Measurements from ENCODE around the gene CD14.

The CD14 gene

GRCh38 chr5:140600096-140600495 lies 32.9 kb downstream of the CD14 start:
- Histone ChIP-seq H3K27ac (ENCODE audit: low read length, poor library complexity, severe bottlenecking) (no peak overlapping the region), H2AK5ac (ENCODE audit: low read length, severe bottlenecking) (no peak overlapping the region), H4K91ac (ENCODE audit: low read length) (no peak overlapping the region), H3K14ac (ENCODE audit: low read length in 2 of 2) (no peak overlapping the region), H3K4ac (ENCODE audit: low read depth in 1 of 2, low read length in 2 of 2) (no peak overlapping the region), H3K79me1 (replicated peaks; ENCODE audit: low read length, poor library complexity, severe bottlenecking) (no peaks in the 10 kb centered on the region), H3K9ac (ENCODE audit: low read length) (no peak overlapping the region), H2AFZ (ENCODE audit: low read depth, low read length) (no peak overlapping the region), H3K4me3 (ENCODE audit: insufficient read depth in 1 of 2, low read depth in 1 of 2, low read length in 2 of 2) (no peak overlapping the region), H2BK15ac (ENCODE audit: low read depth, poor library complexity, severe bottlenecking) (no peak overlapping the region), H3K9me3 (ENCODE audit: control insufficient read depth, low read length) (no peaks in the 10 kb centered on the region), H3K18ac (ENCODE audit: low read depth in 1 of 2, low read length in 2 of 2) (no peak overlapping the region), H2BK5ac (ENCODE audit: low read depth, low read length, poor library complexity, severe bottlenecking) (no peak overlapping the region), H3K27me3 (ENCODE audit: control insufficient read depth in 1 of 2, insufficient read depth in 1 of 2, low read length in 2 of 2) (peaks cover 0 to 13% of the 10 kb centered on the region in 2 experiments), H3K36me3 (ENCODE audit: control insufficient read depth in 1 of 2, insufficient read depth in 2 of 2, low read depth in 1 of 2, low read length in 2 of 2) (no peaks in the 10 kb centered on the region), H2BK120ac (ENCODE audit: low read depth, low read length) (no peak overlapping the region), H2BK12ac (ENCODE audit: low read length in 2 of 2) (no peak overlapping the region), H4K8ac (ENCODE audit: low read length) (no peak overlapping the region), H3K23ac (ENCODE audit: low read length in 2 of 2) (no peak overlapping the region), H3K4me1 (ENCODE audit: control insufficient read depth, insufficient read depth, low read depth, low read length) (no peaks in the 10 kb centered on the region), H3K4me2 (ENCODE audit: low read length, poor library complexity, severe bottlenecking) (no peak overlapping the region)
- no peak for DNase-seq

DNA sequence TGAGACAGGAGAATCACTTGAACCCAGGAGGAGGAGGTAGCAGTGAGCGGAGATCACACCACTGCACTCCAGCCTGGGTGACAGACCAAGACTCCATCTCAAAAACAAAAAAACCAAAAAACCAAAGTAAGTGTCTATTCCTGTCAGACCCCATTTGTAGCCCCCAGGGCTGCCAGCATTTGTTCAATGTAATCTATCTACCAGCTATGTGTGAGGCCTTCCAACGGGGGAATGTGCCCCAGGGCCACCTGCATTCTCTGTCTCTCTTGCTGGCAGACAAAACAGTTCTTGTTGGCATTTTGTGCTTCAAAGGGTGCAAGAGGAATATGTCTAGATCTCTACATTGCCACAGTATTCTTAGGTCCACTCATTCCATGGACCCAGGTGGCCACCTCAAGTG lies 34.1 kb downstream of the CD14 start:
- no peak overlapping the region for H3K14ac ChIP-seq (ENCODE audit: low read length in 2 of 2)

GRCh38 chr5:140596321-140596741 lies 36.6 kb downstream of the CD14 start:
- 66% methylated on average over 1 of the region's 1 CpG for WGBS
- no peak overlapping the region for H3K27ac ChIP-seq (ENCODE audit: low read length, poor library complexity, severe bottlenecking)
- H3K23ac ChIP-seq (ENCODE audit: low read length in 2 of 2) = no peak overlapping the region
- no peak overlapping the region for H2BK15ac ChIP-seq (ENCODE audit: low read depth, poor library complexity, severe bottlenecking)
- no peak overlapping the region for H2AK5ac ChIP-seq (ENCODE audit: low read length, severe bottlenecking)
- H3K9me3 ChIP-seq (ENCODE audit: control insufficient read depth, low read length) = no peaks in the 10 kb centered on the region
- no peak overlapping the region for H3K4me3 ChIP-seq (ENCODE audit: insufficient read depth in 1 of 2, low read depth in 1 of 2, low read length in 2 of 2)
- H2BK12ac ChIP-seq (ENCODE audit: low read length in 2 of 2) = no peak overlapping the region
- DNase-seq = no peak
- H3K4me1 ChIP-seq (ENCODE audit: control insufficient read depth, insufficient read depth, low read depth, low read length) = peaks cover 2% of the 10 kb centered on the region
- no peak overlapping the region for H2BK5ac ChIP-seq (ENCODE audit: low read depth, low read length, poor library complexity, severe bottlenecking)
- H4K8ac ChIP-seq (ENCODE audit: low read length) = no peak overlapping the region
- H3K18ac ChIP-seq (ENCODE audit: low read depth in 1 of 2, low read length in 2 of 2) = no peak overlapping the region
- no peak overlapping the region for H2BK120ac ChIP-seq (ENCODE audit: low read depth, low read length)
- no peak overlapping the region for H3K9ac ChIP-seq (ENCODE audit: low read length)
- H3K27me3 ChIP-seq (ENCODE audit: control insufficient read depth in 1 of 2, insufficient read depth in 1 of 2, low read length in 2 of 2) = peaks cover 0 to 13% of the 10 kb centered on the region in 2 experiments
- H3K4me2 ChIP-seq (ENCODE audit: low read length, poor library complexity, severe bottlenecking) = no peak overlapping the region
- no peak overlapping the region for H3K4ac ChIP-seq (ENCODE audit: low read depth in 1 of 2, low read length in 2 of 2)
- no peak overlapping the region for H2AFZ ChIP-seq (ENCODE audit: low read depth, low read length)
- no peak overlapping the region for H4K91ac ChIP-seq (ENCODE audit: low read length)
- no peak overlapping the region for H3K14ac ChIP-seq (ENCODE audit: low read length in 2 of 2)
- no peaks in the 10 kb centered on the region for H3K36me3 ChIP-seq (ENCODE audit: control insufficient read depth in 1 of 2, insufficient read depth in 2 of 2, low read depth in 1 of 2, low read length in 2 of 2)
- H3K79me1 ChIP-seq (replicated peaks; ENCODE audit: low read length, poor library complexity, severe bottlenecking) = no peaks in the 10 kb centered on the region

More for the DNA sequence above, 34.1 kb downstream of the CD14 start:
- no peak overlapping the region for H2AK5ac ChIP-seq (ENCODE audit: low read length, severe bottlenecking)
- no peak overlapping the region for H3K23ac ChIP-seq (ENCODE audit: low read length in 2 of 2)
- H2BK120ac ChIP-seq (ENCODE audit: low read depth, low read length) = no peak overlapping the region
- no peak overlapping the region for H2BK15ac ChIP-seq (ENCODE audit: low read depth, poor library complexity, severe bottlenecking)
- no peak overlapping the region for H3K18ac ChIP-seq (ENCODE audit: low read depth in 1 of 2, low read length in 2 of 2)
- H4K91ac ChIP-seq (ENCODE audit: low read length) = no peak overlapping the region
- DNase-seq = no peak
- H4K8ac ChIP-seq (ENCODE audit: low read length) = no peak overlapping the region
- no peak overlapping the region for H3K4ac ChIP-seq (ENCODE audit: low read depth in 1 of 2, low read length in 2 of 2)
- H2BK5ac ChIP-seq (ENCODE audit: low read depth, low read length, poor library complexity, severe bottlenecking) = no peak overlapping the region
- no peak overlapping the region for H3K27ac ChIP-seq (ENCODE audit: low read length, poor library complexity, severe bottlenecking)
- WGBS = 75% methylated on average over 2 of the region's 2 CpGs
- no peak overlapping the region for H3K9ac ChIP-seq (ENCODE audit: low read length)
- H3K4me3 ChIP-seq (ENCODE audit: insufficient read depth in 1 of 2, low read depth in 1 of 2, low read length in 2 of 2) = no peak overlapping the region
- no peak overlapping the region for H3K4me2 ChIP-seq (ENCODE audit: low read length, poor library complexity, severe bottlenecking)
- H2BK12ac ChIP-seq (ENCODE audit: low read length in 2 of 2) = no peak overlapping the region
- no peaks in the 10 kb centered on the region for H3K9me3 ChIP-seq (ENCODE audit: control insufficient read depth, low read length)
- peaks cover 0 to 13% of the 10 kb centered on the region in 2 experiments for H3K27me3 ChIP-seq (ENCODE audit: control insufficient read depth in 1 of 2, insufficient read depth in 1 of 2, low read length in 2 of 2)
- H3K36me3 ChIP-seq (ENCODE audit: control insufficient read depth in 1 of 2, insufficient read depth in 2 of 2, low read depth in 1 of 2, low read length in 2 of 2) = no peaks in the 10 kb centered on the region
- H3K79me1 ChIP-seq (replicated peaks; ENCODE audit: low read length, poor library complexity, severe bottlenecking) = no peaks in the 10 kb centered on the region
- H2AFZ ChIP-seq (ENCODE audit: low read depth, low read length) = no peak overlapping the region
- no peaks in the 10 kb centered on the region for H3K4me1 ChIP-seq (ENCODE audit: control insufficient read depth, insufficient read depth, low read depth, low read length)

DNA sequence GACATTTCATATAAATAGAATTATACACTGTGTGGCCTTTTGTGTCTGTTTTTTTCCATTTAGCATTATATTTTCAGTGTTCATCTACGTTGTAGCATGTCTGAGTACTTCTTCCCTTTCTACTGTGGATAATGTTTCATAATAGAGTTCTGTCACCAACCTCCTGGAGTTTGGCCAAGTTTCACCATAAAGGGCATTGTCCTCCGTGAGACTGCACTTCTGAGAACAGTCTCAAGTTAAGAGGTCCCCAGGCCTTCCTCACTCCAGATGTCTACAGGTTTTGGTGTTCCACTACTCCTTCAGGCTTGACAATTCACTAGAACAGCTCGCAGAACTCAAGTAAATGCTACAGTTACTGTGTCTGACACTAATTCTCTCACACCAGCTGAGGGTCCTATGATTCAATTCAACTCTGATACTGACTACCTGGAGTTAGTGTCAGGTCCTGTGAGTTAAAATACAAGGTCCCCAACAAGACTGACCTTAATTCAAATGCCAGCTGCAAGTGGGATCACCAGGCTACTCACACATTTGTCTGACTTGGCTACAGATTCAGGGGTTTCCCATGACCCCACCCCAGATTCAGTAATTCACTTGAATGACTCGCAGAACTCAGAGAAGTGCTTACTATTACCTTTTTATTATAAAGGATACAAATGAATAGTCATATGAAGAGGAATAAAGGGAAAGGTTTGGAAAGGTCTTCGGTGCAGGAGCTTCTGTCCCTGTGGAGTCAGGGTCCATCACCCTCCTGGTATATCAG lies 37.3 kb downstream of the CD14 start:
- DNase-seq = no peak
- Histone ChIP-seq H4K8ac (ENCODE audit: low read length) (no peak overlapping the region), H2BK12ac (ENCODE audit: low read length in 2 of 2) (no peak overlapping the region), H2BK120ac (ENCODE audit: low read depth, low read length) (no peak overlapping the region), H3K4me1 (ENCODE audit: control insufficient read depth, insufficient read depth, low read depth, low read length) (peaks cover 2% of the 10 kb centered on the region), H3K36me3 (ENCODE audit: control insufficient read depth in 1 of 2, insufficient read depth in 2 of 2, low read depth in 1 of 2, low read length in 2 of 2) (no peaks in the 10 kb centered on the region), H2AFZ (ENCODE audit: low read depth, low read length) (no peak overlapping the region), H3K9ac (ENCODE audit: low read length) (no peak overlapping the region), H3K27me3 (ENCODE audit: control insufficient read depth in 1 of 2, insufficient read depth in 1 of 2, low read length in 2 of 2) (peaks cover 0 to 13% of the 10 kb centered on the region in 2 experiments), H4K91ac (ENCODE audit: low read length) (no peak overlapping the region), H3K4me3 (ENCODE audit: insufficient read depth in 1 of 2, low read depth in 1 of 2, low read length in 2 of 2) (no peak overlapping the region), H3K4me2 (ENCODE audit: low read length, poor library complexity, severe bottlenecking) (no peak overlapping the region), H2BK5ac (ENCODE audit: low read depth, low read length, poor library complexity, severe bottlenecking) (no peak overlapping the region), H3K9me3 (ENCODE audit: control insufficient read depth, low read length) (no peaks in the 10 kb centered on the region), H3K27ac (ENCODE audit: low read length, poor library complexity, severe bottlenecking) (no peak overlapping the region), H3K23ac (ENCODE audit: low read length in 2 of 2) (no peak overlapping the region), H3K18ac (ENCODE audit: low read depth in 1 of 2, low read length in 2 of 2) (no peak overlapping the region), H3K4ac (ENCODE audit: low read depth in 1 of 2, low read length in 2 of 2) (no peak overlapping the region), H3K79me1 (replicated peaks; ENCODE audit: low read length, poor library complexity, severe bottlenecking) (no peaks in the 10 kb centered on the region), H2AK5ac (ENCODE audit: low read length, severe bottlenecking) (no peak overlapping the region), H2BK15ac (ENCODE audit: low read depth, poor library complexity, severe bottlenecking) (no peak overlapping the region), H3K14ac (ENCODE audit: low read length in 2 of 2) (no peak overlapping the region)
- WGBS = 82% methylated on average over 4 of the region's 5 CpGs

All from mesenchymal stem cell (in vitro differentiated cells and primary cell).